H1 (cell line): ENCODE measurements around the gene PLD3. TPM values are rescaled to one million over a fixed set of nuclear protein-coding genes. Genes with fewer than 3 reads are reported as not detected.

Experiments
- CTCF ChIA-PET: fragments of 300-600 bp; sonication (Branson Sonifier 250); formaldehyde crosslinking; loops from one replicate; lab custom pipeline; 2021; ENCODE audit not compliant: partially characterized antibody; lab: Charles Lee
- POLR2A ChIA-PET: fragments of 300-600 bp; sonication (Branson Sonifier 250); formaldehyde crosslinking; loops from one replicate; lab custom pipeline; 2021; ENCODE audit warnings: inconsistent platforms; ENCODE audit not compliant: partially characterized antibody; lab: Charles Lee
- DNase-seq, 2 experiments: peaks; one replicate each; pipeline versions ENCODE4 v3.0.0 to v3.0.0-alpha.2; 2010 to 2022; ENCODE audit warnings: low spot score in 2 of 2, low read depth in 1 of 2, mixed read lengths in 1 of 2
- FAIRE-seq: peaks from 2 replicates; lab custom pipeline; 2011; peaks lifted over from hg19 to GRCh38; lab: Jason Lieb, UNC
- H2AFZ ChIP-seq: 2 replicates; pipeline ENCODE4 v1.8.1; 2012; ENCODE audit warnings: low read length, inconsistent platforms
- H2AK5ac ChIP-seq: 2 replicates; pipeline ENCODE4 v1.6.1; 2013; ENCODE audit warnings: low read depth, low read length
- H2BK120ac ChIP-seq: replicated peaks from 2 replicates; pipeline ENCODE3; 2013; ENCODE audit warnings: low read depth, low read length, inconsistent platforms
- H2BK12ac ChIP-seq: 2 replicates; pipeline ENCODE4 v1.6.1; 2013; ENCODE audit warnings: low read depth, low read length
- H2BK15ac ChIP-seq: 2 replicates; pipeline ENCODE4 v1.6.1; 2013; ENCODE audit warnings: low read length
- H2BK20ac ChIP-seq: 2 replicates; pipeline ENCODE4 v1.6.1; 2013; ENCODE audit warnings: low read length
- H2BK5ac ChIP-seq: 2 replicates; pipeline ENCODE4 v1.6.1; 2013; ENCODE audit warnings: low read depth, low read length
- H3K14ac ChIP-seq: 2 replicates; pipeline ENCODE4 v1.6.1; 2013; ENCODE audit warnings: inconsistent platforms; ENCODE audit not compliant: insufficient read length
- H3K18ac ChIP-seq: 2 replicates; pipeline ENCODE4 v1.6.1; 2013; ENCODE audit warnings: low read length; ENCODE audit errors: extremely low read depth
- H3K23ac ChIP-seq: 2 replicates; pipeline ENCODE4 v1.6.1; 2013; ENCODE audit warnings: inconsistent platforms; ENCODE audit not compliant: insufficient read length
- H3K23me2 ChIP-seq: 2 replicates; pipeline ENCODE4 v1.6.1; 2013; ENCODE audit warnings: low read depth, low read length
- H3K27ac ChIP-seq: 2 replicates; pipeline ENCODE4 v1.6.1; 2011; ENCODE audit warnings: low read depth, low read length, inconsistent platforms
- H3K27me3 ChIP-seq, 4 experiments: replicated peaks in 1 of 4; 1 replicate in 1 of 4; 2 replicates in 3 of 4; pipeline versions ENCODE4 v1.6.1 to v1.8.1; 2011 to 2013; ENCODE audit warnings: low read length in 3 of 4, mild to moderate bottlenecking in 3 of 4, inconsistent platforms in 2 of 4, mixed read lengths in 2 of 4, moderate library complexity in 1 of 4; ENCODE audit not compliant: control insufficient read depth in 3 of 4, insufficient read depth in 3 of 4; ENCODE audit errors: extremely low read depth in 1 of 4
- H3K36me3 ChIP-seq, 4 experiments: 2 replicates each; pipeline versions ENCODE4 v1.6.1 to v1.8.1; 2011 to 2013; ENCODE audit warnings: mild to moderate bottlenecking in 4 of 4, low read length in 3 of 4, moderate library complexity in 2 of 4, control low read depth in 1 of 4, inconsistent platforms in 1 of 4; ENCODE audit not compliant: insufficient read depth in 4 of 4, control insufficient read depth in 2 of 4
- H3K4ac ChIP-seq: replicated peaks from 2 replicates; pipeline ENCODE3; 2013; ENCODE audit warnings: low read length, low read depth, mixed read lengths, inconsistent platforms; ENCODE audit not compliant: insufficient read length
- H3K4me1 ChIP-seq, 4 experiments: replicated peaks in 1 of 4; 1 replicate in 1 of 4; 2 replicates in 3 of 4; pipeline versions ENCODE4 v1.6.1 to v1.8.1; 2011 to 2013; ENCODE audit warnings: low read length in 3 of 4, inconsistent platforms in 2 of 4, mixed read lengths in 1 of 4; ENCODE audit not compliant: insufficient read depth in 4 of 4, control insufficient read depth in 3 of 4
- H3K4me2 ChIP-seq, 2 experiments: 2 replicates each; pipeline versions ENCODE4 v1.6.1 to v1.8.1; 2011 to 2013; ENCODE audit warnings: low read depth in 2 of 2, low read length in 2 of 2, control low read depth in 1 of 2, inconsistent platforms in 1 of 2, mild to moderate bottlenecking in 1 of 2; ENCODE audit not compliant: insufficient read depth in 1 of 2
- H3K4me3 ChIP-seq, 4 experiments: fragments of 200-600, 300-600 bp in 1 of 4; sonication (generic), shearing (Covaris generic), sonication (Bioruptor Twin) in 1 of 4; 2 replicates each; pipeline versions ENCODE4 v1.5.1 to v1.8.1; 2011 to 2016; ENCODE audit warnings: low read length in 4 of 4, low read depth in 3 of 4, control low read depth in 2 of 4, inconsistent platforms in 2 of 4, mild to moderate bottlenecking in 2 of 4, mixed read lengths in 1 of 4, moderate library complexity in 1 of 4; ENCODE audit not compliant: insufficient read depth in 2 of 4; ENCODE audit errors: extremely low read depth in 1 of 4
- H3K56ac ChIP-seq: replicated peaks from 2 replicates; pipeline ENCODE3; 2013; ENCODE audit warnings: low read depth, mild to moderate bottlenecking, mixed read lengths, low read length, inconsistent platforms; ENCODE audit not compliant: insufficient read length
- H3K79me1 ChIP-seq: 2 replicates; pipeline ENCODE4 v1.6.1; 2013; ENCODE audit warnings: low read depth, low read length, control low read depth
- H3K79me2 ChIP-seq, 2 experiments: 2 replicates each; pipeline versions ENCODE4 v1.6.1 to v1.8.1; 2012 to 2013; ENCODE audit warnings: low read length in 2 of 2, mild to moderate bottlenecking in 2 of 2, inconsistent platforms in 1 of 2; ENCODE audit not compliant: insufficient read depth in 2 of 2, control insufficient read depth in 1 of 2
- H3K9ac ChIP-seq, 4 experiments: replicated peaks in 1 of 4; 1 replicate in 1 of 4; 2 replicates in 3 of 4; pipeline versions ENCODE4 v1.6.1 to v1.8.1; 2011 to 2013; ENCODE audit warnings: low read depth in 3 of 4, low read length in 3 of 4, control low read depth in 2 of 4, mild to moderate bottlenecking in 2 of 4, moderate library complexity in 2 of 4, inconsistent platforms in 1 of 4; ENCODE audit errors: extremely low read depth in 1 of 4
- H3K9me3 ChIP-seq, 2 experiments: 2 replicates each; pipeline versions ENCODE4 v1.6.1 to v1.8.1; 2012 to 2013; ENCODE audit warnings: mild to moderate bottlenecking in 2 of 2, moderate library complexity in 2 of 2, control low read depth in 1 of 2, inconsistent platforms in 1 of 2, low read depth in 1 of 2, low read length in 1 of 2, mixed read lengths in 1 of 2; ENCODE audit not compliant: insufficient read depth in 2 of 2
- H4K20me1 ChIP-seq, 2 experiments: replicated peaks in 1 of 2; 2 replicates each; pipeline versions ENCODE3 to v1.8.1; 2011 to 2013; ENCODE audit warnings: inconsistent platforms in 2 of 2, low read length in 2 of 2, mild to moderate bottlenecking in 1 of 2; ENCODE audit not compliant: insufficient read depth in 2 of 2, control insufficient read depth in 1 of 2
- H4K5ac ChIP-seq: 2 replicates; pipeline ENCODE4 v1.6.1; 2013; ENCODE audit warnings: low read length, low read depth, mixed read lengths, inconsistent platforms; ENCODE audit not compliant: insufficient read length
- H4K8ac ChIP-seq: 2 replicates; pipeline ENCODE4 v1.8.0; 2013; ENCODE audit warnings: mild to moderate bottlenecking, moderate library complexity, low read length, inconsistent platforms; ENCODE audit not compliant: insufficient read depth; ENCODE audit errors: extremely low read depth
- H4K91ac ChIP-seq: replicated peaks from 2 replicates; pipeline ENCODE3; 2013; ENCODE audit warnings: low read length, mixed read lengths, inconsistent platforms; ENCODE audit not compliant: insufficient read length
- CTBP2 ChIP-seq: IDR thresholded peaks from 2 replicates; pipeline ENCODE4 v1.7.0; 2011; ENCODE audit warnings: borderline replicate concordance, mild to moderate bottlenecking, moderate library complexity, mixed read lengths, low read length; ENCODE audit not compliant: insufficient read depth, insufficient read length
- EGR1 ChIP-seq: IDR thresholded peaks from 2 replicates; pipeline ENCODE4 v1.6.1; 2011; ENCODE audit warnings: low read depth, low read length, borderline replicate concordance
- EP300 ChIP-seq, 2 experiments: IDR thresholded peaks; 1 replicate in 1 of 2; 2 replicates in 1 of 2; pipeline ENCODE4 v1.6.1; 2011 to 2012; ENCODE audit warnings: low read depth in 2 of 2, low read length in 2 of 2, mild to moderate bottlenecking in 2 of 2, borderline replicate concordance in 1 of 2, inconsistent platforms in 1 of 2, moderate library complexity in 1 of 2
- EZH2 ChIP-seq: fragments of 200-600 bp; sonication (generic); IDR thresholded peaks from 2 replicates; pipeline ENCODE4 v1.7.1; 2012; ENCODE audit warnings: low read depth, mild to moderate bottlenecking, moderate library complexity, low read length, inconsistent platforms; ENCODE audit not compliant: severe bottlenecking
- GTF2F1 ChIP-seq: IDR thresholded peaks from 2 replicates; pipeline ENCODE4 v1.6.1; 2012; ENCODE audit warnings: low read depth, low read length, improper control_type of control experiment, borderline replicate concordance
- POU5F1 ChIP-seq: IDR thresholded peaks from 2 replicates; pipeline ENCODE4 v1.6.1; 2011; ENCODE audit warnings: low read depth, mild to moderate bottlenecking, low read length, moderate library complexity
- RXRA ChIP-seq: IDR thresholded peaks from 2 replicates; pipeline ENCODE4 v1.6.1; 2011; ENCODE audit warnings: low read depth, mild to moderate bottlenecking, low read length, moderate library complexity; ENCODE audit not compliant: insufficient read depth
- SAP30 ChIP-seq: fragments of 300-600 bp; sonication (generic); IDR thresholded peaks from 2 replicates; pipeline ENCODE4 v1.7.1; 2012; ENCODE audit warnings: low read length, moderate library complexity, mild to moderate bottlenecking, inconsistent platforms; ENCODE audit not compliant: insufficient read depth, insufficient replicate concordance
- SRF ChIP-seq: IDR thresholded peaks from 2 replicates; pipeline ENCODE4 v1.6.1; 2011; ENCODE audit warnings: mild to moderate bottlenecking, low read depth, low read length, moderate library complexity
- SUZ12 ChIP-seq: fragments of 200-600 bp; sonication (generic); IDR thresholded peaks from 2 replicates; pipeline ENCODE4 v1.6.1; 2012; ENCODE audit warnings: mild to moderate bottlenecking, inconsistent platforms, low read length, moderate library complexity, mixed read lengths
- WGBS, 2 experiments: shearing (Covaris generic) in 1 of 2; methylation state at CpG; one replicate each; pipeline versions ENCODE4 v1.1.6 to v1.1.7; 2013 to 2015; ENCODE audit warnings: low lambda C conversion rate in 2 of 2, mixed read lengths in 2 of 2, inconsistent platforms in 1 of 2, low coverage in 1 of 2, missing lambda C conversion rate in 1 of 2; ENCODE audit not compliant: insufficient replicate concordance in 2 of 2, insufficient coverage in 1 of 2, insufficient read length in 1 of 2; ENCODE audit errors: extremely low coverage in 1 of 2, missing lambda C conversion rate in 1 of 2; 5-methylcytosine and 5-hydroxymethylcytosine counted together
- polyA plus RNA-seq, 7 experiments: library from polyadenylated mRNA; depleted of rRNA in 3 of 7; stranded (reverse) in 5 of 7; unstranded in 2 of 7; fragments of >200 nt in 5 of 7; fragments of 200-250 nt in 2 of 7; gene quantifications; 1 replicate in 5 of 7; 2 replicates in 1 of 7; 4 replicates in 1 of 7; pipeline versions ENCODE4 v1.2.1 to v1.2.3, GENCODE V29; 2011 to 2013; ENCODE audit warnings: missing spikeins in 2 of 7, mixed read lengths in 2 of 7
- total RNA-seq: library from RNA; stranded (reverse); fragmentation: NEBNext Ultra II Directional; extraction: Animal tissue kit (Norgen Biotek cat#: 25700); gene quantifications from 2 replicates; pipeline ENCODE4 v1.2.1, GENCODE V29; 2021

PLD3 gene
- total and polyA plus RNA-seq, 2 of the 8 experiments (the other 6 are each of a cell fraction or from before 2014, with no cell fraction given), result 180 to 543 TPM

DNA sequence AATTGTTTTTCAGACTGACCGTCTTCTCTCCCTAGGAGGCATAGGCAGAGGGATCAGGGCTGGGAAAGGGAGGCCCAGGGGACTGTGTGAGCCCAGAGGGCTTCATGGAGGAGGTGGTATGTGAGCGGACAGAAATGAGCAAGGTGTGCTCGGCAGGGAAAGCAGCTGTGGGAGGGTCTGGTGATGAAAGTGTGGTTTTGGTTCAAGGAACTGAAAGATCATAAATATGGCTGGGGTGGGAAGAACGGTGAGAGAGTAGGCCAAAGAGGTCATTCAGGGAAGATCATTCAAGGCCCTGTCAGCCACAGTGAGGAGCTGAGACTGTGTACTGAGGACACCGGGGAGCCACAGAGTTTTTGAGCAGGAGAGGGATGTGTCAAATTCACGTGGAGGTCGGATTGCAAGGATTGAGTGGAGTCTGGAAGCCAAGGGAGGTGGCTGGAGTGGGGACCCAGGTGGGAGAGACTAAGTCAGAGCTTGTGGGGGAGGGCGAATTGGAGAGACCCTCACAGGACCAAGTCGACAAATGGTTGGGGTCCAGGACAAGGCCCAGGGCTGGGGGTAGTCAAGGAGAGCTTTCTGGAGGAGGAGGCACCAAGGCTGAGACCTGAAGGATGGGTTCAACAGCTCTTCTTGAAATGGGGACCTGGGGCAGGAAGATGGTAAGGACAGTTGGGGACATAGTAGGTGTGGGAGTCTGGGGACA lies 7.6 kb downstream of the PLD3 start:
- Histone ChIP-seq H3K56ac (no peak overlapping the region), H4K5ac (no peak overlapping the region), H3K4me2 (no peak overlapping the region), H4K8ac (peak overlapping the region; percentile 28; the same call in 1 of the 2 replicates), H2BK20ac (no peak overlapping the region), H3K4ac (no peak overlapping the region), H2BK5ac (no peak overlapping the region), H3K79me1 (no peaks in the 10 kb centered on the region; the same call in 1 of the 2 replicates), H3K23me2 (no peaks in the 10 kb centered on the region), H3K9ac (no peak overlapping the region), H3K18ac (no peak overlapping the region), H3K79me2 (no peaks in the 10 kb centered on the region), H3K4me3 (no peak overlapping the region), H3K36me3 (no peaks in the 10 kb centered on the region), H3K27ac (no peak overlapping the region), H3K9me3 (no peaks in the 10 kb centered on the region), H3K23ac (no peak overlapping the region), H2AK5ac (0 out of 2 replicates have a peak overlapping the region, but pooled peaks have one; percentile 24), H2BK120ac (no peak overlapping the region), H2AFZ (no peak overlapping the region), H3K14ac (no peak overlapping the region), H2BK15ac (no peak overlapping the region), H3K27me3 (no peaks in the 10 kb centered on the region), H2BK12ac (peak overlapping the region; percentile 50; the same call in 1 of the 2 replicates), H4K91ac (no peak overlapping the region), H3K4me1 (no peaks in the 10 kb centered on the region; a peak in 1 of 7 replicates), H4K20me1 (peaks cover 0 to 6% of the 10 kb centered on the region in 2 experiments)
- WGBS, 2 experiments, result 83% methylated on average over 9 of the region's 9 CpGs; no CpG with 5 or more reads in 1 of the 2 experiments
- DNase-seq, result no peak
- TF ChIP-seq EP300 (IDR thresholded peaks at IDR 0.05; ENCODE audit: borderline replicate concordance in 1 of 2, low read depth in 2 of 2, low read length in 2 of 2), result no peak
- no peak for TF ChIP-seq GTF2F1
- no peak for TF ChIP-seq POU5F1
- TF ChIP-seq EZH2, result no peak
- TF ChIP-seq RXRA, result no peak
- no peak for TF ChIP-seq EGR1
- no peak for TF ChIP-seq SRF
- no peak for TF ChIP-seq SUZ12
- TF ChIP-seq CTBP2, result no peak
- no peak for TF ChIP-seq SAP30
- ChIA-PET POLR2A (interaction anchor here (0.5 to 2.6 kb wide), 3 partner anchors 10 to 52 kb away, joined by 3 to 9 read pairs (median 3); no protein-coding TSS in a partner anchor), CTCF (interaction anchor here (0.6 to 1.9 kb wide), 7 partner anchors 10 to 139 kb away, joined by 3 to 6 read pairs (median 4); no protein-coding TSS in a partner anchor)
- no peak for FAIRE-seq
